Lung (tissue), 12 donors: Measurements from ENCODE around the gene PMM1. TPM values are rescaled to one million over a fixed set of nuclear protein-coding genes. Genes with fewer than 3 reads are reported as not detected.

Source experiments
- ATAC-seq: fragments of 200-7000 bp; cut with Tn5 transposase; one replicate; pipeline ENCODE4 v1.9.1; 2020; ENCODE audit warnings: moderate number of reproducible peaks; ENCODE audit not compliant: insufficient read depth, low FRiP score
- DNase-seq, 3 donors: peaks; one replicate each; pipeline ENCODE4 v3.0.0-alpha.2; 2013 to 2017
- H3K27ac ChIP-seq, 2 donors: one replicate each; pipeline ENCODE4 v1.5.1; 2013; ENCODE audit warnings: mild to moderate bottlenecking in 2 of 2, moderate library complexity in 2 of 2, control low read depth in 1 of 2, inconsistent platforms in 1 of 2, low read depth in 1 of 2, low read length in 1 of 2
- H3K27me3 ChIP-seq, 3 donors: one replicate each; pipeline ENCODE4 v1.5.1; 2013; ENCODE audit warnings: low read length in 2 of 3; ENCODE audit not compliant: control insufficient read depth in 3 of 3, insufficient read depth in 3 of 3
- H3K36me3 ChIP-seq, 4 donors: one replicate each; pipeline ENCODE4 v1.5.1; 2013; ENCODE audit warnings: low read length in 4 of 4, mild to moderate bottlenecking in 1 of 4, moderate library complexity in 1 of 4; ENCODE audit not compliant: control insufficient read depth in 4 of 4, insufficient read depth in 4 of 4
- H3K4me1 ChIP-seq, 5 donors: one replicate each; pipeline ENCODE4 v1.5.1; 2013; ENCODE audit warnings: low read length in 5 of 5, mild to moderate bottlenecking in 2 of 5, moderate library complexity in 1 of 5; ENCODE audit not compliant: control insufficient read depth in 5 of 5, insufficient read depth in 5 of 5
- H3K4me3 ChIP-seq: one replicate; pipeline ENCODE4 v1.5.1; 2013; ENCODE audit warnings: mild to moderate bottlenecking, control low read depth, moderate library complexity
- H3K9ac ChIP-seq, 2 donors: one replicate each; pipeline ENCODE4 v1.5.1; 2013; ENCODE audit warnings: low read length in 2 of 2, control low read depth in 1 of 2; ENCODE audit not compliant: insufficient read depth in 1 of 2
- H3K9me3 ChIP-seq, 4 donors: one replicate each; pipeline ENCODE4 v1.5.1; 2013; ENCODE audit warnings: low read length in 3 of 4, mild to moderate bottlenecking in 1 of 4, moderate library complexity in 1 of 4; ENCODE audit not compliant: control insufficient read depth in 4 of 4, insufficient read depth in 3 of 4
- CTCF ChIP-seq: IDR thresholded peaks from 2 replicates; pipeline ENCODE4 v1.5.1; 2012; ENCODE audit warnings: mild to moderate bottlenecking; ENCODE audit errors: control extremely low read depth, extremely low read depth
- WGBS, 2 donors: extraction: QIAGEN DNeasy Blood & Tissue Kit; methylation state at CpG; one replicate each; pipeline ENCODE4 v1.1.7; 2013; 5-methylcytosine and 5-hydroxymethylcytosine counted together
- polyA plus RNA-seq, 2 donors: library from polyadenylated mRNA; stranded (reverse); fragments of 200-250 nt; gene quantifications; one replicate each; pipeline ENCODE4 v1.2.1, GENCODE V29; 2013
- total RNA-seq, 2 donors: library from RNA; depleted of rRNA in 1 of 2; stranded (reverse); fragments of >200 nt in 1 of 2; gene quantifications; one replicate each; pipeline ENCODE4 v1.2.1, GENCODE V29; 2014 to 2021
- donor health status: control.
- donor health status: control.
- donor health status: Bipolar disorder and iron deficiency.
- donor health status: healthy.
- donor health status: DM: yes; HTN: yes; CAD: no.

Gene PMM1
- total and polyA plus RNA-seq, 4 donors: 23.0 to 62.2 (median 44.0) TPM

- Histone ChIP-seq H3K4me1 (peaks cover 0 to 18% (median 6%) of the 10 kb centered on the region in 5 donors), H3K4me3 (no peak overlapping the region), H3K9ac (no peak overlapping the region), H3K36me3 (peaks cover 2 to 9% (median 6%) of the 10 kb centered on the region in 4 donors), H3K27me3 (no peaks in the 10 kb centered on the region), H3K9me3 (no peaks in the 10 kb centered on the region), H3K27ac (no peak overlapping the region)
- no peak for ATAC-seq
- WGBS, 2 donors: 94 to 100% methylated on average over 12 to 14 of the region's 14 CpGs
- no peak for TF ChIP-seq CTCF
- DNase-seq: no peak
Measured at GRCh38 chr22:41571786-41572185, 17.9 kb downstream of the PMM1 start.

GRCh38 chr22:41570221-41570620 lies 19.4 kb downstream of the PMM1 start:
- DNase-seq: no peak
- peaks cover 0 to 6% (median 0%) of the 10 kb centered on the region in 4 donors for H3K36me3 ChIP-seq
- WGBS, 2 donors: 75 to 81% methylated on average over 3 of the region's 3 CpGs
- ATAC-seq: no peak
- no peaks in the 10 kb centered on the region for H3K27me3 ChIP-seq
- no peaks in the 10 kb centered on the region for H3K9me3 ChIP-seq
- no peak overlapping the region for H3K9ac ChIP-seq
- no peak for TF ChIP-seq CTCF
- peaks cover 0 to 19% (median 3%) of the 10 kb centered on the region in 5 donors for H3K4me1 ChIP-seq
- no peak overlapping the region for H3K27ac ChIP-seq
- no peak overlapping the region for H3K4me3 ChIP-seq

- H3K36me3 ChIP-seq: peaks cover 0 to 6% (median 0%) of the 10 kb centered on the region in 4 donors
- DNase-seq (no peak), ATAC-seq (no peak)
- no peak overlapping the region for H3K27ac ChIP-seq
- 75 to 84% methylated on average over 7 of the region's 7 CpGs for WGBS, 2 donors
- H3K9me3 ChIP-seq: no peaks in the 10 kb centered on the region
- H3K4me3 ChIP-seq: no peak overlapping the region
- no peaks in the 10 kb centered on the region for H3K27me3 ChIP-seq
- TF ChIP-seq CTCF: no peak
- H3K4me1 ChIP-seq: peaks cover 0 to 13% (median 0%) of the 10 kb centered on the region in 5 donors
- no peak overlapping the region for H3K9ac ChIP-seq
Measured at GRCh38 chr22:41568811-41569210, 20.8 kb downstream of the PMM1 start.

GRCh38 chr22:41567512-41567768 lies 22.2 kb downstream of the PMM1 start:
- no peaks in the 10 kb centered on the region for H3K27me3 ChIP-seq
- H3K36me3 ChIP-seq: peaks cover 0 to 5% (median 0%) of the 10 kb centered on the region in 4 donors
- no peak for ATAC-seq
- no peak for DNase-seq
- no peak overlapping the region for H3K9ac ChIP-seq
- H3K4me1 ChIP-seq: peaks cover 0 to 16% (median 1%) of the 10 kb centered on the region in 5 donors
- no peak overlapping the region for H3K4me3 ChIP-seq
- H3K9me3 ChIP-seq: no peaks in the 10 kb centered on the region
- H3K27ac ChIP-seq: no peak overlapping the region
- 62 to 72% methylated on average over 3 of the region's 3 CpGs for WGBS, 2 donors
- no peak for TF ChIP-seq CTCF
